HEK293T (cell line): ENCODE data around the gene KRTAP5-9.

Experiments
- CTCF ChIA-PET: fragments of 350-600 bp; formaldehyde crosslinking; extraction: SDS; loops from one replicate; lab custom pipeline; 2021; ENCODE audit warnings: antibody characterized with exemption, inconsistent platforms; lab: Yijun Ruan, JAX
- POLR2A ChIA-PET: fragments of 350-600 bp; formaldehyde crosslinking; extraction: SDS; loops from one replicate; lab custom pipeline; 2020; ENCODE audit warnings: antibody characterized with exemption, inconsistent platforms; lab: Yijun Ruan, JAX
- DNase-seq: peaks from one replicate; pipeline ENCODE4 v3.0.0; 2012; ENCODE audit warnings: mixed read lengths; ENCODE audit errors: extremely low spot score
- ARNT ChIP-seq: fragments of 450-650 bp; IDR thresholded peaks from 2 replicates; pipeline ENCODE4 v1.6.1; 2017; ENCODE audit warnings: mild to moderate bottlenecking
- BHLHE40 ChIP-seq: fragments of 450-650 bp; IDR thresholded peaks from 2 replicates; pipeline ENCODE4 v1.6.1; 2016; ENCODE audit warnings: mild to moderate bottlenecking, moderate library complexity, borderline replicate concordance
- CTBP1 ChIP-seq: fragments of 450-650 bp; IDR thresholded peaks from 2 replicates; pipeline ENCODE4 v1.6.1; 2016; ENCODE audit warnings: borderline replicate concordance
- ELF4 ChIP-seq: fragments of 450-650 bp; IDR thresholded peaks from 2 replicates; pipeline ENCODE4 v1.6.1; 2017; ENCODE audit warnings: antibody characterized with exemption
- FOXA1 ChIP-seq: fragments of 450-650 bp; IDR thresholded peaks from 2 replicates; pipeline ENCODE4 v1.6.1; 2016; ENCODE audit warnings: mild to moderate bottlenecking
- FOXK2 ChIP-seq: fragments of 450-650 bp; IDR thresholded peaks from 2 replicates; pipeline ENCODE4 v1.6.1; 2016; ENCODE audit warnings: mild to moderate bottlenecking
- FOXM1 ChIP-seq: fragments of 450-650 bp; IDR thresholded peaks from 2 replicates; pipeline ENCODE4 v1.6.1; 2017; ENCODE audit warnings: mild to moderate bottlenecking, borderline replicate concordance
- HDGF ChIP-seq: fragments of 450-650 bp; IDR thresholded peaks from 2 replicates; pipeline ENCODE4 v1.6.1; 2017; ENCODE audit warnings: antibody characterized with exemption, borderline replicate concordance
- L3MBTL2 ChIP-seq: fragments of 450-650 bp; conservative IDR thresholded peaks from 2 replicates; pipeline ENCODE4 v1.6.1; 2016; ENCODE audit warnings: mild to moderate bottlenecking
- LEF1 ChIP-seq: fragments of 450-650 bp; IDR thresholded peaks from 2 replicates; pipeline ENCODE4 v1.6.1; 2017; ENCODE audit warnings: mild to moderate bottlenecking, borderline replicate concordance
- NFRKB ChIP-seq: fragments of 450-650 bp; IDR thresholded peaks from 2 replicates; pipeline ENCODE4 v1.6.1; 2016; ENCODE audit warnings: mild to moderate bottlenecking, moderate library complexity
- PKNOX1 ChIP-seq: fragments of 450-650 bp; IDR thresholded peaks from 2 replicates; pipeline ENCODE4 v1.6.1; 2016
- SP1 ChIP-seq: fragments of 450-650 bp; IDR thresholded peaks from 2 replicates; pipeline ENCODE4 v1.6.1; 2017
- SUZ12 ChIP-seq: fragments of 450-650 bp; IDR thresholded peaks from 2 replicates; pipeline ENCODE4 v1.6.1; 2016; ENCODE audit warnings: mild to moderate bottlenecking
- TARDBP ChIP-seq: fragments of 450-650 bp; IDR thresholded peaks from 2 replicates; pipeline ENCODE4 v1.6.1; 2016
- ZNF384 ChIP-seq: fragments of 450-650 bp; IDR thresholded peaks from 2 replicates; pipeline ENCODE4 v1.6.1; 2016

KRTAP5-9 gene

GRCh38 chr11:71542879-71543777, 5.1 kb upstream of the KRTAP5-9 start:
- ChIA-PET POLR2A (no interaction called here), CTCF (interaction anchor here (1.4 kb wide), 1 partner anchor 37 kb away, joined by 4 read pairs; no protein-coding TSS in a partner anchor)
- DNase-seq, result no peak
- no peak for TF ChIP-seq BHLHE40
- TF ChIP-seq HDGF, result no peak
- no peak for TF ChIP-seq ELF4
- no peak for TF ChIP-seq SP1
- TF ChIP-seq FOXA1, result no peak
- TF ChIP-seq ARNT, result no peak
- no peak for TF ChIP-seq FOXM1
- no peak for TF ChIP-seq NFRKB
- no peak for TF ChIP-seq ZNF384
- no peak for TF ChIP-seq L3MBTL2
- no peak for TF ChIP-seq SUZ12
- no peak for TF ChIP-seq LEF1
- no peak for TF ChIP-seq CTBP1
- no peak for TF ChIP-seq PKNOX1
- TF ChIP-seq FOXK2, result no peak
- TF ChIP-seq TARDBP, result no peak

GRCh38 chr11:71543866-71544265, 4.4 kb upstream of the KRTAP5-9 start:
- no peak for DNase-seq
- POLR2A ChIA-PET, result no interaction called here
- CTCF ChIA-PET, result no interaction called here
- no peak for TF ChIP-seq HDGF
- TF ChIP-seq TARDBP, result no peak
- TF ChIP-seq ZNF384, result no peak
- no peak for TF ChIP-seq ELF4
- TF ChIP-seq ARNT, result no peak
- TF ChIP-seq CTBP1, result no peak
- no peak for TF ChIP-seq FOXM1
- TF ChIP-seq L3MBTL2, result no peak
- TF ChIP-seq BHLHE40, result no peak
- no peak for TF ChIP-seq SUZ12

GRCh38 chr11:71544525-71545214, 3.5 kb upstream of the KRTAP5-9 start:
- POLR2A ChIA-PET, result no interaction called here
- DNase-seq, result no peak
- CTCF ChIA-PET, result no interaction called here
- TF ChIP-seq FOXA1, result no peak

GRCh38 chr11:71545405-71545966, 2.7 kb upstream of the KRTAP5-9 start:
- ChIA-PET POLR2A (no interaction called here), CTCF (no interaction called here)
- TF ChIP-seq PKNOX1 (no peak), SUZ12 (no peak), FOXK2 (no peak), BHLHE40 (no peak), LEF1 (no peak), CTBP1 (no peak), NFRKB (no peak), TARDBP (no peak), ZNF384 (no peak), L3MBTL2 (no peak), ARNT (no peak)
- DNase-seq, result no peak

GRCh38 chr11:71548716-71549151, 514 bp downstream of the KRTAP5-9 start:
- ChIA-PET POLR2A (no interaction called here), CTCF (no interaction called here)
- DNase-seq, result no peak
- TF ChIP-seq FOXA1 (no peak), PKNOX1 (no peak), CTBP1 (no peak), LEF1 (no peak), BHLHE40 (no peak), FOXK2 (no peak), SUZ12 (no peak)

- TF ChIP-seq ZNF384, result no peak
- no peak for TF ChIP-seq FOXM1
- no peak for TF ChIP-seq PKNOX1
- no peak for TF ChIP-seq FOXA1
- TF ChIP-seq CTBP1, result no peak
- no peak for TF ChIP-seq NFRKB
- TF ChIP-seq SP1, result no peak
- no peak for TF ChIP-seq L3MBTL2
- TF ChIP-seq HDGF, result no peak
- no peak for TF ChIP-seq BHLHE40
- TF ChIP-seq ELF4, result no peak
- TF ChIP-seq LEF1, result no peak
- ChIA-PET CTCF (interaction anchor here (1.0 kb wide), 1 partner anchor 28 kb away, joined by 3 read pairs; no protein-coding TSS in a partner anchor), POLR2A (no interaction called here)
- no peak for DNase-seq
These were observed 3.5 kb downstream of the KRTAP5-9 start for GRCh38 chr11:71551711-71552110.
